GM18858 (cell line): Measurements from ENCODE around the gene OPTC.
"Not testable (repeated sequence)": the region's sequence is repeated elsewhere in the genome, so short reads cannot be mapped to it uniquely, and the experiment has no call there.

ENCODE experiments used
- ATAC-seq: cut with Tn5 transposase; IDR thresholded peaks from one replicate; pipeline ENCODE4 v1.9.1; 2021; ENCODE audit not compliant: unreplicated experiment

OPTC gene

DNA sequence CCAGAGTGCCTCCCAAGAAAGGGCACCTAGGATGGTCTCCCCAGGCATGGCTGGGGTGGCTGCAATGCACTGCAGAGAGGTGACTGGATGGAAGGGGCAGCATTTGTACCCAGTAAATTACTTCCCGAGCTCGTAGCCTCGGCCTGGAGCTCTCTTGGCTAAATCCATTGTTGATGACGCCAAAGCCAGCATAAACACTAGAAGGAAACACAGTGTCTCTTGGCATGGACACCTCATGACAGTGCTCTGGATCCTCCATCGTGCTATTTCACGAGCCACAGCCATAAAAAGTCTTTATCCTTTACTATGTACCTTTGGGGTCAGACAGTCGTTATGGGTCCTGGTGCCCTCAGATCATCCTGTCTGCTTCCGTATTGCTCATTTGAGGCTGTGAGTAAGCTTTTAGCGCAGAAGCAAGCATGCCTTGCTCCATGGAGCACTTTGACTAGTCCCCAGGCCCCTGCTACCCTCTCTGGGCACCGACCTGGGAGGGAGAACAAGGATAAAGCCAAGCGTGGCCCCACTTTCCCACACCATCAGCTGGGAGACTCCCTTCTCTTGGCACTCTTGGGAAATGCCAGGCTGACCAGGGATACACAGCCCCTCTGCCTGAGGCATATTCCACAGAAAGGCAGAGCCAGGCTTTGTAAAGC is 28.7 kb upstream of the OPTC start:
- ATAC-seq, result no peak

DNA sequence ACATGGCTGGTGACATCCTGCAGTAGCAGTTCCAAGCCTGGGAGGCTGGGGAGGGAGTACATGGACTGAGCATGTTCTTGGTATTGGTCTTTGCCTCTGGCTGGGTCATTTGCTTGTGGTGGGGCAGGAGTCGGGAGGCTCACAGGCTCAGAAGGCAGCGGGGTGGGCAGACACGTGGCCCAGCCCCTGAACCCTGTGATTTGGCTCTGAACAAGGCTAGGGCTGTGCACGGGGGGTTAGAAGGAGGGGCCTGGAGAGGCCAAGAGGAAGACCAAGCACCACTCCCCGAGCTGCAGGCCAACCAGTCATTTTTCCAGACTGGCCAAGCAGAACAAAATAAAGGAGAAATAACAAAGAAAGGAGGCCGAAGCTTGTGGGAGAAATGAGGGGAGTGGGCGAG is 28.0 kb upstream of the OPTC start:
- no peak for ATAC-seq

DNA sequence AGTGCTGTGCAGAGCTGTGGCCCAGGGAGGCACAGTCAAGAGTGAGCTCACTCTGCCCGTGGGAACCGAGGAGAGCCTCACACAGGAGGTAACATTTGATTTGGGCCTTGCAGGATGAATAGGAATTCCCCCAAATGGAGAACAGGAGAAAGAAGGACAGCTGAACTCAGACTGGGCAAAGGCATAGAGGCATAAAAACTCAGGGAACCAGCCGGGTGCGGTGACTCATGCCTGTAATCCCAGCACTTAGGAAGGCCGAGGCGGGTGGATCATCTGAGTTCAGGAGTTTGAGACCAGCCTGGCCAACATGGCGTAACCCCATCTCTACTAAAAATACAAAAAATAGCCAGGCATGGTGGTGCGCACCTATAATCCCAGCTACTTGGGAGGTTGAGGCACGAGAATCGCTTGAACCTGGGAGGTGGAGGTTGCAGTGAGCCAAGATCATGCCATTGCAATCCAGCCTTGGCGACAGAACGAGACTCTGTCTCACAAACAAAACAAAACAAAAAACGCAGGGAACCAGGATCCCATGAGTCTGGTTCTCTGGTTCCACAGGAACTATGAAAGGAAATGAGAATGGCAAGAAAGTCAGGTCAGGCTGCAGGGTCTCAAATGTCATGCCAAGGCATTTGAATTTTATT is 26.9 kb upstream of the OPTC start:
- ATAC-seq, result not testable (repeated sequence)

DNA sequence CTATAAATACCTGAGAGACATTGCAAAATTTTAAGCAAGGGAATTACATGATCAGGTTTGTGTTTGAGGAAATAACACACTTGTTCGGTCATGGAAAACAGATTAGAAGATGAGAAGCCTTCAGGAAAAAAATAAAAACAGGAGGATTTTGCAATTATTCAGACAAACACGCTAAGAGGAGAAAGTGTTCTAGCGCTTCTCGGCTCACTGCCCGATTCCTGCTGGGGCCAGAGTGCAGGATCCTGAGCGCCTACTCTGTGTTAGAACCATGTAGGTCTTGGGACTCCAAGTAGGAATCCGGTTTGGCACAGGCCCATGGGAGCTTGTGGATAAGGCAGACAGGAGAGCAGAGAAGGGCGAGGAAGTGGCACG is 26.4 kb upstream of the OPTC start:
- no peak for ATAC-seq

DNA sequence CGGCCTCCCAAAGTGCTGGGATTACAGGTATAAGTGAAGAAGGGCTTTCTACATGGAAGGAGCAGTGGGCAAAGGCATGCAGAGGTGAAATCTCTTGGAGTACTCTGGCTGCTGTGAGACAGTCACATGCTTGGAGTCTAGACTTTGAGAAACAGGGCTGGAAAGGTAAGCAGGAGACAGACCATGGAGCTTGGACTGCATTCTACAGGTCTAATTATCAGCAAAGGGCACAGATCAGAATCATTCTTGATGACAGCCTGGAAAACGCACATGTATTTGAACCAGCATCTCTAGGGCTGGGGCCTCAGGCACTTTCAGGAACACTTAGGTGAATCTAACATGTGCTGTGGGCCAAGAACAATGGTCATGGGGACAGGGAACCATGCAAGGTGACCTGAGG is 25.6 kb upstream of the OPTC start:
- no peak for ATAC-seq

DNA sequence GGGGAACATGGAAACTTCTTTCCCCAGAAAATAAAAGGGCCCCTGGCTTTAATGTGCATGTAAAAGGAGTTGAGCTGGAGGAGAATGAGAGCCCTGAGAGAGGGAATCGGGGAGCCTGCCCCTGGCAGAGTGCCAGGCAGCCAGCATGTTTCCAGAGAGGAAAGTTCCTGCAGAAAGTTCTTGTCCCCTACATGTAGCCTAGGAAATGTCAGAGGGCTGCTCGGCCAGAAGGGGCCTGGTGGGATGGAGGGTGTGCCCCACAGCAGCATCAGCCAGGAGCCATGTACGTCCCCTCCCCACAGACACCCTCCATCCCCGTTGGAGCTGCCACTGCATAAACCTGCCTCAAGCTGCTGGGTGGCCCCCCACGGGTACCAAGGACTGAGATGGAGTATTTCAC is 23.7 kb upstream of the OPTC start:
- ATAC-seq, result no peak

DNA sequence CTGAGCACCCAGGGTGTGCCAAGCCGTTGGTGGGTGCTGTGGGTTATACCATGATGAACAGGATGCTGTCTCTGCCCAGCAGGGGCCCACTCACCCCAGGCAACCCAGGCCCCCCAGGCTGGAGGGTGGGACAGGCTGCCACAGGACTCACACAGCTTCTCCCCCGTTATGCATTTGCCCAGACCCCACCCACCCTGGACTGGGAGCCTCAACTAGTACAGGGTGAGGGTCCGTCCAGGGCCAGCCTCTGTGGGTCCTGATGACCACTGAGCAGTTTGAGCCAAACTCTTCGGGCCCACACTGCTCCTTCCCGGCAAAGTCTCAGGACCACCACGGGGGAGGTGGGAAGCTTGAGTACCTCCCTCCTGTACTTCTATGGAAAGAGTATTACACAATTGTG is 22.1 kb upstream of the OPTC start:
- no peak for ATAC-seq

DNA sequence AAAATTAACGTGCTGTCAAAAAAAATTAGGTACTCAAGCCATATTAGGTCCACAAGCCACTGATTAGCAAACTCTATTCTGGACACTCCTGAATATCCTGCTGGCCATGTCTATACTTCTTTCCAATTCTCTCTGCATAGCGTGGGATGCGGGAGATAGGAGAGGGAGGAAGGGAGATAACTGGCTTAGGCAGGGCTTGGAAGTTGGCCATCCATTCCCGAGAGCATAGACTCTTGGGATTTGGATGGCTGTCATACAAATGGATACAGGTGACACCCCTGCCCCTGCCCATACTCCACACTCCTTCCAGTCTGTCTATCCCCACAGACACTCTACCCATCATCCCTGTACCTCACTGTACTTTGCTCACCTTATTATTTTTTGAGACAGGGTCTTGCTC is 20.7 kb upstream of the OPTC start:
- no peak for ATAC-seq

DNA sequence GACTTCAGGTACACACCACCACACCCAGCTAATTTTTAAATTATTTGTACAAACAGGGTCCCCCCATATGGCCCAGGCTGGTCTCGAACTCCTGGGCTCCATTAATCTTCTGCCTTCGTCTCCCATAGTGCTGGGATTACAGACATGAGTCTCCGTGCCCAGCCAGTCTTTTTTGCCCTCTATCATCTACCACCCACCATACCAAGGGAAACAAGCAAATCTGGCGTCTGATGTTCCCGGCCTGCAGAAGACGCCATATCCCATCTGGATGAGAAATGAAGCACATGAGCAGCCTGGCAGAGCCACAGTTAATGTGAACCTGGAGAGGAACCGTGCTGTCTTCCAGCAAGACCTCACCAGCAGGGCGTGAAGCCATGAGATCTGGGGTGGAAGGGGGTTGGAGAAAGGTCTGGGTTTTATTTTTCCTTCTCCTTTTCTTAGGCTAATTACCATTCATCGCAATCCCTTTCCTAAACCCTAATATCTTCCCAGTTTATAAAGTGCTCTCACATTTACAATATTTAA is 20.1 kb upstream of the OPTC start:
- ATAC-seq, result no peak

DNA sequence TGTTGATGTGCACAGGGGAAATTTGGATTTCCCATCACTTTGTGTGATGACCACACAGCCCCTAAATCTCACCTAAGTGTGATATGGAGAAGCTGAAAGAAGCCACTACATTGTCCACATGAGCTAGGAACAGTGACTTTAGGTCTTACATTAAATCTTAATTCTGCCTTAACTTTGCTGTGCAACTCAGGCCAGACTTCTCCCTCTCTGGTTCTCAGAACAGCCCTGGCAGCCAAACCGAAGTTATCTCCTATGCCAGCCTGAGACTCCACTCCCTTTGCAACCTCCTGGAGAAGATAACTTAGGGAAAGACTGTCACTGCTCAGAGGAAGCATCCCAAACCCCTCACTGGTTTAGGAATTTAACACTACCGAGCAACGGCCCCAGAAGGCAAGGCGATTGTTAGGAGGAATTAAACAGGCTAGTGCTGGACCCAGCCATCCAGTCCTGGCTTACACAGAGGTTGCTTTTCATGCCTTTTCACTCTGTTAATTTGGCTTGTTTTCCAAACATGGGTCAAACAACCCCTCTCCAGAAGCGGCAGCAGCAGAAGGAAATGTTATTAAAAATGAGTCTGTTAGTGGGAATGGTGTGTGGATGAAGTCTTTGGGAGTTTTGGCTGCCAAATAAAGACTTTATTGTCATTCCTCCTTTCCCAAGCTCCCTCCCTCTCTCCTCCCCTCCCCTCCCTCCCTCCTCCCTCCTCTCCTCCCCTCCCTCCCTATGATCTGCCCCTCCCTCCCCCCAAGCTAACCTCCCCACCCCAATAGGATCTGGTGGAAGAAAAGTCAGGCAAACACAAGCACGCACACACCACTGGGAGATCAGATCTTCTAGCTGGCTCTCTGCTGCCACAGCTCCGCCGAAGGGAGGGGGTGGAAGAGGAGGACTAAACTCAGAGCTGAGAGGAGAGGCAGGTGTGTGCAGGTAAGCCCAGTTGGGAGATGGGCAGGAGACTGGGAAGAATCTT is 18.7 kb upstream of the OPTC start, which contains the start of gene PRELP:
PRELP (plus strand) TSS at position 795 of the 970 bp plus-strand sequence. CDS start 7,379 bp downstream, outside the sequence.
- no peak for ATAC-seq

DNA sequence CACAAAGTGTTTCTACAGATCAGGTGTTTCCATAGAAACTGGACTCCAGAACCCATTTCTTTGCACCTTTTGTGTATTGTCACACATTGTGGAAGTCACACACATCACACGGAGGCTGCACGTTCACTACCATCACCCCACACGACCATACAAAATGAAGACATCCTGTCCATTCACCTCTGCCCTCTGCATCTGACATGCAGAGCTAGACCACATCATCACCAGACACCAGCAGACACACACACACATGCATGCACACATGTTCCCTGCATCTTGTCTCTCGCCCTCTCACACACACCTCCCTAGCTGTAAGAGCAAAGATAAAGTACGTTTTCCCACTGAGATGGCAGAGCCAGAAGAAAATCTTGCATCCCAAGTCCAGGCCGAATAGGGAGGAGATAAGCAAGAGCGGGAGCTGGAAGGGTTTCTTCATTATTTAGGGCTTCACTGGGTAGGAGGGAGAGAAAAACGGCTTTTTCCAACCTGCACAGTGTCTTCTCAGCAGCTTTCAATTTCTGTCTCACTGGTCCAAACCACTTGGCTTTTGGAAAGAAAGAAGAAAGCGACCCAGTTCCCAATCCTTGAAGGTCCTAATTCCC is 17.6 kb upstream of the OPTC start:
- no peak for ATAC-seq

DNA sequence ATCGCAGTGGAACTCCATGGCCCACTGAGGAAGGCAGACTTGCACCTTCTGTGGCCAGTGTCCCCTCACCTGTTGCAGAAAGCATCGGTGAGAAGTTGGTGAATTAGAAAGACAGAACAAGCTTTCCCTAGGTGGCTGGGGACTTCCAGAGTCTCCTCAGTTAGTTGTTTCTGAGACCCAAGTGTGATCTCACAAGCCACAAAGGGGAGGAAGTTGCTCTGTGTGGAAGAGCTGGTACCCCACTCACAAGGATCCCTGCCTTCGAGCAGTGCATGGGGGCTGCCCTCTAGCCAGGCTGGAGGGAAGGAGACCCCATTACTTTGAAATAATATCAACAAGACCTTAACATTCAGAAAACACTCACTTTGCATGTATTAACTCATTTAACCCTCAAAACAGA is 16.2 kb upstream of the OPTC start:
- no peak for ATAC-seq

DNA sequence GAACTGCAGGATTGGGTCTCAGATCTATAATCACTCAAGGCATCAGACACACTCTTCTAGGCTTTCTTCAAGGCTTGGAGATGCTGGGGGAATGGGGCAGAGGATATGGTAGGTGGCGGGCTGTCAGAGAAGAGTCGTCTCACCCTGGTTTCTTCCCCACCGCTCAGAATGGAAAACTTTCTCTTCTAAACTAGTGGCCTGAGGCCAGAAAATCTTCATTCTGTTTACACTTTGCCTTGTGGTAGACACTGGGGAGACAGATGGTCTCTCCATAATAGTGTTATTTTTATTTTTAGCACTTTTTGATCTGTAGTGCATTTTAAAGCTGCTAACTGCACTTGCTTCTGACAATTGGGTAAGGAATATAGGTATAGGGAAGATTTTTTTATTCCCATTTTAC is 15.7 kb upstream of the OPTC start:
- no peak for ATAC-seq

DNA sequence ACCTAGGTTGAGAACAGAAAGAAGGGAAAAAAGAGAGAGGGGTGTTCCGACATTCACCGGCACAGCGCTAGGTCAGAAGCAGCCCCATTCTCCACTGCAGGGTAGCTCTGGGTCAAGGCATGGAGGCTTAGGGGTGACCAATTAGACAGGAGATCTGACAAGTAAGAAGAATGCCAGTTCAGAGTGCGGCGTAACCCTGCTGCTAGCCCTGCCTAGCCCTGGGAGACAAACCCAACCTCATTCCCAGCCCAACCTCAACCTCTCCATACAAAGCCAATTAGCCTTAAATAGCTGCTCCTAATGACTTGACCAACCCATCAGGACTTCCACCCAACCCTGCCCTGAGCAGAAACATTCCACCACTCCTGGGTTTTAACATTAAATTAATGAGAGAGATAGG is 15.0 kb upstream of the OPTC start:
- ATAC-seq, result no peak

DNA sequence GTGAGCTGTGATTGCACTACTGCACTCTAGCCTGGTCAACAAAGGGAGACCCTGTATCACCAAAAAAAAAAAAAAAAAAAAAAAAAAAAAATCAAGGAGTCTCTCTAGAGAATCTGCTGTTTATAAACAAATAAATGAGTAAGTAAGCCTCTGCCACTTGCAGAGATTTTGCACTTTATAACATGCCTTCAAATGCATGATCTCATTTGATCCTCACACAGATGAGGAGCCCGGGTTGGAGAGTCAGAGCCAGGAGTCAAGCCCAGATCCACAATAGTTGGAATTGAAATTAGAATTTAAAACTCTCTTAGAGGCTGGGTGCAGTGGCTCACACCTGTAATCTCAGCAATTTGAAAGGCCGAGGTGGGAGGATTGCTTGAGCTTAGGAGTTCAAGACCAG is 14.3 kb upstream of the OPTC start:
- no peak for ATAC-seq

DNA sequence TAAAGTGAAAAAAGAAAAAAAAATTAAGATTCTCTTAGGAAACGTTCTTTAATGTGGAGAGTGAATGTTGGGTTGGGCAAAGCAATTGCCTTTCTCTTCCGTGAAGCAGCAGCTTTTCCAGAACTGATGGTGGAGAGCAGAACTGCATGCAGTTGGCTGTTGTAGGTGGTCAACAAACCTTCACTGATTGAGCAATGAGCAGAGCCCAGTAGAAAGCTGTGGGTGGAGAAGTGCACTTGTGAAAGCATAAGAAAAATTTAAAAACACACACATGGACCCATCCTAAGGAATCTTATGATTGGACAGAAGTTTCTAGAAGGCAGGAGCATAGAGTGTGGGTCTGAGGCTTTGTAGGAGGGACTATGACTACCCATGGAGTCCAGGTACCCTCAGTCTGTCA is 13.9 kb upstream of the OPTC start:
- ATAC-seq, result no peak

DNA sequence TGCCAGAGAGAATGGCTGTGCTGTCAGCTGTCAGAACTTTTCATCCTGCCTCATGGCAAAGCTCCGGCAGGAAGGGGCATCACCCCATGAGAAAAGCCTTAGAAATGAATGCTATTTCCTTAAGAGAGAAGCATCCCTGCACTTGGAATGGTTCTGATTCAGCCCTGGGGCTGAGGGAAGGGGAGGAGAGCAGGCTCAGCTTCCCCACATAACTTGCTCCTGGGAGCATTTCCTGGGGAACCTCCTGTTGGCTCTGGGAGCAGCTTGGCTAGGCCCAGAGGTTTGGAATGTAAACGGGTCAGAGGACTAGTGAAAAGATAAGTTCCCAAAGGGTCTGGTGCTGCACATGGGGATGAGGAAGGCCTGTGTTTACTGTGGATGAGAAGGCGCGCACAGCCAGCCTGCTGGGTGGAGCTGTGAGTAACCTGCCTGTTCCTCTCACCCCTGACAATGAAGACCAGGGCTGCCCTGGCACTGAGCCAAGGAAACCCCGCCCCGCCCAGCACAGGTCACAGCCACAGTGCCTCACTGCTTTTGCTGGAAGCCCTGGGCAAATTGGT is 13.3 kb upstream of the OPTC start:
- no peak for ATAC-seq

DNA sequence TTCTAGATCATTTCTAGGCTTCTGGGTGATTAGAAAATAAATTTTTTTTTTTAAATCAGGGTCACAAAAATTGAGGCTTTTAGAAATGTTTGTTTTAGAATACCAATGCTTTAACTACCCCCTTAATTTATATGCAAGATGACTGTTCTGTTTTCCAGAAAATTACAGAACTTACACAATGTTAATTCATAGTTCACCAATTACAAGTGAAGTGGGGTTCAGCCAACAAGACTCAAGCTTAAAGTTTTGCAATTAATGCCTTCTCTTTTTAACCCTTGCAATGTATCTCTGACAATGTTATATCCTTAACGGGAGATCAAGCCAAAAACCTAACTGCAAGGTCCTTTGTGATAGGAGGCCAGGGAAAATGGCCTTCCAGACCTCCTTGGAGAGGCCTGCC is 12.8 kb upstream of the OPTC start:
- ATAC-seq, result no peak

DNA sequence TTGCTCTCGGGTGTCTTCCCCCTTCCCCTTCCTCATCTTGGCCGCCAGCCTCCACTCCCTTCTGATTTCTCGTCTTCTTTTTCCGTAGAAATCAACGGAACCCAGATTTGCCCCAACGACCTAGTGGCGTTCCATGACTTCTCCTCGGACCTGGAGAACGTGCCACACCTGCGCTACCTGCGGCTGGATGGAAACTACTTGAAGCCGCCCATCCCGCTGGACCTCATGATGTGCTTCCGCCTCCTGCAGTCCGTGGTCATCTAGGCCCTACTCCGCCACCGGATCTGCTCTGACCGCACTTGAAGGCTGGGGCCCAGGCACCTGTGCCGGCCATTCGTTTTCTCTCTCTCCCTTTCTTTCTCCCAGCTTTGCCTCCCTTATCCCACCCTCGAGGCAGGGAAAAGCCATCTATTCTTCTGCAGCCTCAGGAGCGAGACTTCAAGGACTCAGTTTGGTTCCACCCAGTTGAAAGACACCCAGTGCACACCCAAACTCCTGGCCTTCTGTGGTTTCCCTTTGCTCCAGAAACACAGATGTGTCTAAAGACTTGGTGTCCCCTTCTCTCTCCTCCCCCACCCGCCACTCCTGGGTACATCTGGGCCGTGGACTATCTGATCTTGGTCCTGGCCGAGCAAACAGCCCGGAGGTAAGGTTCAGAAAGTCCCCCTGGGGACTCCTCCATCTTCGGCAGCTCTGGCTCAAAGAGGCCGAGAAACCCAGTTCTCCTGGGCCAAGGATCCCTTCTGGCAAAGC is 7.2 kb upstream of the OPTC start:
- ATAC-seq, result no peak

DNA sequence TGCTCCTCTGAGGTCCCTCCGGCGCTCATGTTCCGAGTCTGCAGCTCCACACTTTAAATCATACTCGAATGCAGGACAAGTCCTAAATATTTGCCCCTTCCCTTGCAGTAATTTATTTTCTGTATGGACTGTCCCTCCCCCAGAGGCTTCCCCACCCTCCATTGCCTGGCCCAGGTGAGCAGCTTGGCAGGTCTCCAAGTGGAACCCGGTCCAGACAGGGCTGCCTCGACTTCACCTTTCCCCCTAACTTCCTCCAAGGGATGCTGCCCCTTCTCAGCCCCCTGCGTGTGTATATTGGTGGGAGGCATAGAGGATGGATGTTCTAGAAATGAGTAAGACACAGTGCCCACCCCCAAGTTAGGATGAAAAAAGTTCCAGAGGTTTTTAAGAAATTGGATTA is 5.4 kb upstream of the OPTC start:
- no peak for ATAC-seq
